Measurements from ENCODE around the gene MARK1. TPM values are rescaled to one million over a fixed set of nuclear protein-coding genes. Genes with fewer than 3 reads are reported as not detected.

The MARK1 gene
- total and polyA plus RNA-seq, 10 of the 15 experiments (the other 5 are each of a cell fraction or from before 2014, with no cell fraction given): 0.02 to 0.67 (median 0.12) TPM; not detected in 6

GRCh38 chr1:220680085-220680687 lies 152.2 kb downstream of the MARK1 start:
- Histone ChIP-seq H3K9me3 (replicated peaks; ENCODE audit: control insufficient read depth, insufficient read depth, low read length) (no peaks in the 10 kb centered on the region), H3K4me3 (no peak overlapping the region), H3K4me2 (ENCODE audit: control insufficient read depth, insufficient read depth) (no peak overlapping the region), H3K27me3 (replicated peaks in 1 of 2; ENCODE audit: control insufficient read depth in 2 of 2, insufficient read depth in 2 of 2, low read length in 1 of 2) (no peaks in the 10 kb centered on the region), H4K20me1 (ENCODE audit: control insufficient read depth, insufficient read depth) (no peaks in the 10 kb centered on the region), H3K27ac (ENCODE audit: control insufficient read depth, insufficient read depth) (no peak overlapping the region), H3K9ac (ENCODE audit: control insufficient read depth, insufficient read depth, low read length) (no peak overlapping the region), H2AFZ (ENCODE audit: control insufficient read depth, low read depth, low read length) (no peak overlapping the region), H3K4me1 (ENCODE audit: control insufficient read depth, insufficient read depth, low read length) (no peaks in the 10 kb centered on the region), H3K36me3 (ENCODE audit: control insufficient read depth in 2 of 2, insufficient read depth in 2 of 2, low read length in 1 of 2) (no peaks in the 10 kb centered on the region), H3K79me2 (ENCODE audit: control insufficient read depth, insufficient read depth, low read length) (no peaks in the 10 kb centered on the region)
- intact Hi-C loops (cut with micrococcal nuclease; ENCODE audit: unreplicated experiment) (loop anchor here (1.0 kb wide), 2 partner anchors 53 to 96 kb away; no protein-coding TSS in a partner anchor), in situ Hi-C loops (cut with MboI) (loop anchor here (10.0 kb wide), 1 partner anchor 95 kb away; no protein-coding TSS in a partner anchor)
- FAIRE-seq (no peak), DNase-seq (ENCODE audit: low read depth, low spot score) (no peak), ATAC-seq (peak; percentile 97)
- BruUV-seq (replicated peaks): no TSS peak
- ChIA-PET POLR2A (no interaction called here), RAD21 (ENCODE audit: unreplicated experiment) (interaction anchor here (0.6 to 2.3 kb wide), 4 partner anchors 22 to 461 kb away, joined by 3 to 12 read pairs (median 6); no protein-coding TSS in a partner anchor), SMC1A (ENCODE audit: uncharacterized antibody, unreplicated experiment) (interaction anchor here (0.7 to 2.9 kb wide), 3 partner anchors 51 to 1114 kb away, joined by 3 to 18 read pairs (median 3); no protein-coding TSS in a partner anchor), CTCF (interaction anchor here (0.6 to 3.5 kb wide), 11 partner anchors 13 to 491 kb away, joined by 3 to 37 read pairs (median 3); no protein-coding TSS in a partner anchor)
- peak; percentile 62; the same call in 1 of the 2 replicates for TF ChIP-seq SMC3 (IDR thresholded peaks at IDR 0.05; ENCODE audit: borderline replicate concordance, low read length)
- TF ChIP-seq ZZZ3 (IDR thresholded peaks at IDR 0.05; ENCODE audit: control insufficient read depth, insufficient read length, low read depth): no peak
- 0 out of 2 replicates have a peak, but pooled peaks have one; percentile 13 for TF ChIP-seq YY1 (IDR thresholded peaks at IDR 0.05; ENCODE audit: low read depth, low read length)
- peak; percentile 72 for TF ChIP-seq RAD21 (IDR thresholded peaks at IDR 0.05; ENCODE audit: insufficient read depth, low read depth, low read length)
- TF ChIP-seq CTCF (IDR thresholded peaks at IDR 0.05 in 2 of 3, conservative IDR thresholded peaks at IDR 0.05 in 1 of 3; ENCODE audit: control insufficient read depth in 2 of 3, extremely low read depth in 1 of 3, insufficient read depth in 1 of 3, low read depth in 3 of 3, low read length in 3 of 3): peak; percentile 63 to 77 (median 66)
- WGBS (ENCODE audit: insufficient coverage, insufficient replicate concordance, low lambda C conversion rate, missing lambda C conversion rate): 21% methylated on average over 7 of the region's 7 CpGs

Measured in GM12878 (cell line).